ENCODE measurements around the gene PKDCC. TPM values are rescaled to one million over a fixed set of nuclear protein-coding genes. Genes with fewer than 3 reads are reported as not detected.

The PKDCC gene
- total and polyA plus RNA-seq, 7 experiments from 2014 or later = not detected

Other genes with a start within 250 kb of the PKDCC start
- 100 to 1,000 TPM in 4 of 5 experiments, 10 to 100 TPM in 1; 91.1 to 167 (median 143) TPM for gene EML4, start 121.3 kb downstream of the PKDCC start, total RNA-seq
- 10 to 100 TPM; 64.9 to 69.3 TPM for gene EML4, start 121.3 kb downstream of the PKDCC start, polyA plus RNA-seq

Data from naive thymus-derived CD4-positive, alpha-beta T cell (primary cell).